NAMALWA (cell line): ENCODE measurements around the gene ARID3A.

Experiments
- DNase-seq: peaks from one replicate; pipeline ENCODE4 v3.0.0-alpha.2; 2015; ENCODE audit warnings: low spot score

The ARID3A gene

DNA sequence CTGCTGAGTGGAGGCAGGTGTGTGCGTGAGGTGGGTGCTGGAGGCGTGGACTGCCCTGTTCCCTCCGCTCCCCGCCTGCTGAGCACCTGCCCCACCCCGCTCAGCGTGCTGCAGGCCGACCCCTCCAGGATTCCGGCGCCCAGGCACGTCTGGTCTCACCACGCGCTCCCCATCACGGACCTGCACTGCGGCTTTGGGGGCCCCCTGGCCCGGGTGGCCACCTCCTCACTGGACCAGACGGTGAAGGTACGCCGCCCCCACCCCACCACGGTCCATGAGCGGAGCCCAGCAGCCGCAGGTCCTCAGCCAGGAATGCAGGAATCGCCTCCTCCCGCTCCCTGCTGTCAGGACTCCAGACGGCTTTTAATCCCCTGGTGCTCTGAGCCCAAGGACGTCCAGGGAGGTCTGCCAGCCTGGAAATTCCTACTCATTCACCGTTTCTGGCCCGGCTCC, 64.3 kb downstream of the ARID3A start:
- no peak for DNase-seq

DNA sequence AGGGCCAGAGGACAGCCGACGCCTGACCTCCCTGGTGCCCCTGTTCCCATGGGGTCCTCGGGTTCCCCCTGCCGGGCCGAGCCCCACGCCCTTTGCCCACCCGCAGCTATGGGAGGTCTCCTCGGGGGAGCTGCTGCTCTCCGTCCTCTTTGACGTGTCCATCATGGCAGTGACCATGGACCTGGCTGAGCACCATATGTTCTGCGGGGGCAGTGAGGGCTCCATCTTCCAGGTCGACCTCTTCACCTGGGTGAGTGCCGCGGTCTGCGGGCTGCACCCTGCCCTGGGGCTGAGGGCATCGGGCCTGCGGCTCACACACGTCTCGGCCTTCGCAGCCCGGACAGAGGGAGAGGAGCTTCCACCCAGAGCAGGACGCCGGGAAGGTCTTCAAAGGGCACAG, 64.9 kb downstream of the ARID3A start:
- DNase-seq: no peak

- DNase-seq: peak; percentile 56
Measured at GRCh38 chr19:991174-991931, 65.5 kb downstream of the ARID3A start.

DNA sequence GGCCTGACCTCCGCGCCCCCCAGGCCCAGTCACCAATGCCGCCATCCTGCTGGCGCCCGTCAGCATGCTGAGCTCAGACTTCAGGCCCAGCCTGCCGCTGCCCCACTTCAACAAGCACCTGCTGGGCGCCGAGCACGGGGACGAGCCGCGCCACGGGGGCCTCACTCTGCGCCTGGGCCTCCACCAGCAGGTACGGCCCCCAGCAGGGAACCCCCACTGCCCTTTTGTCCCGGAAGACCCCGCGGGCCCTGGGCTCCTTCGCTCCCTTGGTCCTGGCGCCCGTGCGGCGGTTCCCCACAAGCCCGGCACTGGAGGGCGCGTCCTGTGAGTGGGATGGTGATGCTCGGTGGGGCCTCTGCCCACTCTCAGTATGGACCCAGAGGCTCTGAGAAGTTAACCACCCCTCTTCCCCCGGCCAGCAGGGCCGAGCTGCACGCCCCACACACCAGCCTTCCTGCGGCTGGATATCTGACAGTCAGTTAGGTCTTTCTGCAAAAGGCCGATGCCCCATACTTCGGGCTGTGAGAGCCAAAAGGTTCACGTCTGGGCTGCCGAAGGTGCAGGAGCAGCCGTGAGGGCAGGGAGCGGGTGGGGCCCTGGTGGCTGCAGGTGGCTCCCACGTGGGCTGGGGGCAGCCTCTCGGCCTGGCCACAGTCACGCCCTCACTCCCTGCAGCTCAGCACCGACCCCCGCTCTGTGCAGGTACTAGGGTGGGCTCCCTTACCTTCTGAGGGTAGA, 66.3 kb downstream of the ARID3A start:
- DNase-seq: no peak

DNA sequence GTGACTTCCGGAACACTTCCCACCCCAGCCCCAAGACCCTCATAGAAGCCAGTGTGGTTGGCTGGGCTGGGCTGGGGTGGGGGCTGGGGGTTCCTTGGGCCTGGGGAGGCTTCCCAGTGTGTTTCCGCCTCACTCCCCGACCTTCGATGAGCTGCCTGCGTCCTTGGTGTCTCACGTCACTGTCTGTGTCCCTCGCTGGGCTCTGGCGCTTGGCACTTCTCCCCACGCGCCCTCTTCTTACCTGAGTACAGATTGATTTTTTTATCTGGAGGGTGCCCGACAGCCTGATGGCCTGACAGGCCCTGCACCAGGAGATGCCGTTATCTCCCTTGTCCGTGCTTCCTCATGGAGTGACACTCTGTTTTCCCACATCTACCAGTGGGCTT, 66.8 kb downstream of the ARID3A start:
- no peak for DNase-seq

DNA sequence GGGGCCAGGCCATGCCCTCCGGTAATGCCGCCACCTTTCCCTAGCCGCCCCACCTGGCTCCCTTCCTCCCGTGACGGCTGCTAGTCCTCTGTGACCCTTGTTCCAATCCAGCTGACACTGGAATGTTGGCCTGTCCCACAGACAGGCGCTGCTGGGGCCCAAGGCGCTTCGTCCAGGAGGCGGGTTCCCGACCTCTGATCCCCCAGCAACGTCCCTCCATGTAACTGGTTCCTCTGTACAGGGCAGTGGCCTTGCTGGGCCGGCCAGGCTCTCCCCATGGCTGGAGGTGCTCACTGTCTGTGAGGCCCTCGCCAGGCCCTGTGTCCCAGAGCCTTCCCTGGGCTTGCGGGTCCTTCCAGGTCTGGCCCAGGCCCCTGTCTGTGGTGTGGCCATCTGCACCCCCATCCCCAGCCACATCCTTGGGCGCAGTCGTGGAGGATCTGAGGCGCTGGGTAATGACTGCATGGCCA, 67.6 kb downstream of the ARID3A start:
- no peak for DNase-seq

GRCh38 chr19:993831-994393, 68.1 kb downstream of the ARID3A start:
- DNase-seq: no peak

GRCh38 chr19:994516-994915, 68.7 kb downstream of the ARID3A start:
- no peak for DNase-seq

GRCh38 chr19:995051-995827, 69.4 kb downstream of the ARID3A start:
- no peak for DNase-seq

- no peak for DNase-seq
Measured at GRCh38 chr19:996051-996838, 70.4 kb downstream of the ARID3A start.

GRCh38 chr19:998064-998463, 72.2 kb downstream of the ARID3A start:
- no peak for DNase-seq

- no peak for DNase-seq
Measured at GRCh38 chr19:999379-999719, 73.5 kb downstream of the ARID3A start.

DNA sequence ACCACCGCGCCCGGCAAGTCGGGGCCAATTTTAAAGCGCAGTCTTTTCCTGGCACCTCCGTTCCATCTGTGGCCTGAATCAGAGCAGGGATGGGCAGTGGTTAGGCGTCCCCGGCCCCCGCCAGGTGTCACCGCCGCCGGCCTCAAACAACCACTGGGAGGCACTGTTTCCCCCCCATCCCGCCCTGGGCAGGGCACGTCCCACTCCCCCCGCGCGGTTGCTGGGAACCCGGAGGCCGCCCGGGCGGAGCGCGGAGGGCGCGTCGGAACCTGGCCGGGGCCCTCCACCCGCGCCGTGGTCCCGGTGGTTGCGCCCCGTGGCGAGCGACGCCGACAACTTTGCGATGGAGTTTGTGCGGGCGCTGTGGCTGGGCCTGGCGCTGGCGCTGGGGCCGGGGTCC, 74.3 kb downstream of the ARID3A start, which contains the start of gene GRIN3B:
TSS of gene GRIN3B (plus strand) at position 325 of the 400 bp plus-strand sequence. CDS start at position 344, 19 bp downstream.
- no peak for DNase-seq

GRCh38 chr19:1000591-1001537, 75.0 kb downstream of the ARID3A start:
- no peak for DNase-seq

DNA sequence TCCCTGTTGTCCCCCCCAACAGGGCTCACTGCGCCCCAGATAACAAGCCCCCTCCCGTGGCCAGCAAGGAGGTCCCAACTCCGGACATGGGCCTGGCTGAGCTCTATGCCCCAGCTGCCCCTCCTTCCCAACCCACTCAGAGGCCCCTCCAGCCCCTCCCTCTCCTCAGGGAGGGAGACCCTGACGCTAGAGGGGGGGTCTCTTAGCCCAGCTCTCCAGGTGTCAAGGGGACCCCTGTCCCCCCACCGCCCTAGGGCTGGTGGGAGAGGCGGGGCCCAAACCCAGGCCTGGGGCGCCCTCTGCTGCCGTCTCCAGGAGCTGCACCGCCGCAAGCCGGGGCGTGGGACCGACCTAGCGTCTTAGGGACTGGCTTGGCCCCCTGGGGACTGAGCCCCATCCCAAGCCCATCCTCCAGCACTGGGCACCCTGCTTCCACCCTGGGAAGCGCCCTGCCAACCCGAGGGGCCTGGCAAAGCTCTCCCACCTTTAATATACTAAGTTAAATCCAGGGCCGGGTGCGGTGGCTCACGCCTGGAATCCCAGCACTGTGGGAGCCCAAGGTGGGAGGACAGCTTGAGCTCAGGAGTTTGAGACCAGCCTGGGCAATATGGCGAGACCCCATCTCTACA, 75.8 kb downstream of the ARID3A start:
- DNase-seq: peak; percentile 68

DNA sequence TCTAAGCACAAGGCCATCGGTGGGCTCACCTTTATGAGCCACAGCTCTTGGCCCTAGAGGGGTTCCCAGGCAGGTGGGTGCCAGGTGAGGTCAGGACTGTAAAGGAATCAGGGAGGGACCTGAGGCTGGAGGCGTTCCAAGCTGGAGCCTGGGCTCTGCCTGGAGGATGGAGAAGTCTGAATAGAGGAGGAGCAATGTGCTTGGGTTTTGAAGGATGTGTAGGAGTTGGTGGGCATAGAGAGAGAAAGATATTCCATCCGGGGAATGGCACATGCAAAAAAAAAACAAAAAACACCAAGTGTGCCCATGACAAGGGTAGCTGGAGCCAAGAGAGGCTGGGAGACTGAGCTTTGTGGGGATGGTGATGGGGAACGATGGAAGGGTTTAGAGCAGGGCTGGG, 76.8 kb downstream of the ARID3A start:
- no peak for DNase-seq

- no peak for DNase-seq
Measured at GRCh38 chr19:1003283-1003682, 77.4 kb downstream of the ARID3A start.

DNA sequence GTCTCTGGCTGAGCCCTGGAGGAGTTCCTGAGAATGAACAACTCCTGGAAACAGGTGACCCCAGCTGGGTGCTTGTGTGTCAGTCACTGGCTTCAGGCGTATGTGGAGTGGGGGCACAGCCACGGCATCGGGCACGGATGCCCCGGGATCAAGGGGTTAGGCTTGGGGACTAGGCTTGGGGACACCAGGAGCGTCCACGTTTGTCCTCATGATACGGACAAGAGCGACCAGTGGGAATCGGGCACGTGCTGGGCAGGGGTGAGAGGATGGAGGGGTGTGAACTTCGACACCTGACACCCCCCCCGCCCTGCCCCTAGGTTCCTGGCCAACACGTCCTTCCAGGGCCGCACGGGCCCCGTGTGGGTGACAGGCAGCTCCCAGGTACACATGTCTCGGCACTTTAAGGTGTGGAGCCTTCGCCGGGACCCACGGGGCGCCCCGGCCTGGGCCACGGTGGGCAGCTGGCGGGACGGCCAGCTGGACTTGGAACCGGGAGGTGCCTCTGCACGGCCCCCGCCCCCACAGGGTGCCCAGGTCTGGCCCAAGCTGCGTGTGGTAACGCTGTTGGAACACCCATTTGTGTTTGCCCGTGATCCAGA, 78.5 kb downstream of the ARID3A start:
- no peak for DNase-seq
